PC-3 (cell line): Measurements from ENCODE around the gene APCDD1L. TPM values are rescaled to one million over a fixed set of nuclear protein-coding genes. Genes with fewer than 3 reads are reported as not detected.

Source experiments
- ATAC-seq: fragments of 200-7000 bp; cut with Tn5 transposase; 2 replicates; pipeline ENCODE4 v1.9.1; 2020; ENCODE audit warnings: mild to moderate bottlenecking, moderate library complexity
- BruUV-seq: library from RNA; stranded (reverse); fragments of 400-500 nt; replicated peaks from 2 replicates; lab custom pipeline; 2021; lab: Mats Ljungman, UMichigan
- CTCF ChIA-PET: fragments of 300-600 bp; sonication (Branson Sonifier 250); formaldehyde crosslinking; loops from one replicate; lab custom pipeline; 2022; ENCODE audit warnings: antibody characterized with exemption; lab: Charles Lee
- POLR2A ChIA-PET: fragments of 300-600 bp; sonication (Branson Sonifier 250); formaldehyde crosslinking; loops from one replicate; lab custom pipeline; 2022; ENCODE audit warnings: antibody characterized with exemption; ENCODE audit not compliant: unreplicated experiment; lab: Charles Lee
- DNase-seq: peaks from one replicate; pipeline ENCODE4 v3.0.0-alpha.2; 2015
- H2AFZ ChIP-seq: fragments of 300-600 bp; sonication (generic); 2 replicates; pipeline ENCODE4 v1.6.0; 2016; ENCODE audit warnings: antibody characterized with exemption, low read length
- H3F3A ChIP-seq: fragments of 300-600 bp; sonication (generic); one replicate; pipeline ENCODE4 v1.6.0; 2017; ENCODE audit warnings: antibody characterized with exemption, low read length, control low read depth, mild to moderate bottlenecking; ENCODE audit not compliant: unreplicated experiment
- H3K27ac ChIP-seq: fragments of 300-600 bp; sonication (generic); 2 replicates; pipeline ENCODE4 v1.5.1; 2016; ENCODE audit warnings: mild to moderate bottlenecking, low read length
- H3K27me3 ChIP-seq: fragments of 300-600 bp; sonication (generic); 2 replicates; pipeline ENCODE4 v1.6.1; 2016; ENCODE audit warnings: low read length, mixed read lengths
- H3K36me3 ChIP-seq: fragments of 300-600 bp; sonication (generic); 2 replicates; pipeline ENCODE4 v1.6.1; 2016; ENCODE audit warnings: low read depth, mixed run types, low read length, mixed read lengths
- H3K4me1 ChIP-seq: fragments of 300-600 bp; sonication (generic); 2 replicates; pipeline ENCODE4 v1.5.1; 2016; ENCODE audit warnings: low read length; ENCODE audit not compliant: insufficient read depth
- H3K4me2 ChIP-seq: fragments of 300-600 bp; sonication (generic); 2 replicates; pipeline ENCODE4 v1.6.0; 2016; ENCODE audit warnings: low read length
- H3K4me3 ChIP-seq: fragments of 300-600 bp; sonication (generic); 2 replicates; pipeline ENCODE4 v1.5.1; 2016; ENCODE audit warnings: mild to moderate bottlenecking, low read length, mixed read lengths
- H3K79me2 ChIP-seq: fragments of 300-600 bp; sonication (generic); 2 replicates; pipeline ENCODE4 v1.6.1; 2017; ENCODE audit warnings: low read length, mixed read lengths
- H3K9ac ChIP-seq: fragments of 300-600 bp; sonication (generic); 2 replicates; pipeline ENCODE4 v1.6.0; 2016; ENCODE audit warnings: mild to moderate bottlenecking, low read length
- H3K9me2 ChIP-seq: fragments of 300-600 bp; sonication (generic); replicated peaks from 2 replicates; pipeline ENCODE4 v1.6.1; 2016; ENCODE audit warnings: mixed run types, low read length, mixed read lengths
- H3K9me3 ChIP-seq: fragments of 300-600 bp; sonication (generic); 2 replicates; pipeline ENCODE4 v1.6.1; 2016; ENCODE audit warnings: low read length, mixed read lengths
- H4K20me1 ChIP-seq: fragments of 300-600 bp; sonication (generic); 2 replicates; pipeline ENCODE4 v1.6.1; 2016; ENCODE audit warnings: low read length, mixed read lengths
- EZH2 ChIP-seq: fragments of 300-600 bp; sonication (generic); IDR thresholded peaks from one replicate; pipeline ENCODE4 v1.6.1; 2017; ENCODE audit warnings: antibody characterized with exemption, mild to moderate bottlenecking, low read length; ENCODE audit not compliant: unreplicated experiment
- EZH2phosphoT487 ChIP-seq: fragments of 300-600 bp; sonication (generic); IDR thresholded peaks from 2 replicates; pipeline ENCODE4 v1.6.1; 2018; ENCODE audit warnings: mild to moderate bottlenecking, antibody characterized with exemption, low read length, borderline replicate concordance
- intact Hi-C: fragments of 100-400 bp; cut with micrococcal nuclease; formaldehyde crosslinking; loops from 2 replicates; pipeline ENCODE4 v1.9.0; 2023
- total RNA-seq: library from RNA; depleted of rRNA; stranded (reverse); fragments of >200 nt; gene quantifications from 2 replicates; pipeline ENCODE4 v1.2.3, GENCODE V29; 2014
- TF ChIP-seq, protein P1 (sequence below): fragments of 300-600 bp; sonication (generic); conservative IDR thresholded peaks from 2 replicates; pipeline ENCODE4 v1.5.1; 2017; ENCODE audit warnings: antibody characterized with exemption, low read depth, mild to moderate bottlenecking, low read length

APCDD1L gene
- total RNA-seq, 1 experiment from 2014 or later = 2.0 TPM

GRCh38 chr20:58436868-58437645 lies 78.1 kb downstream of the APCDD1L start:
- Histone ChIP-seq H3K27ac (no peak overlapping the region), H3F3A (no peaks in the 10 kb centered on the region), H3K4me2 (no peak overlapping the region), H3K9ac (no peak overlapping the region), H4K20me1 (peaks cover 7% of the 10 kb centered on the region; the same call in 1 of the 2 replicates), H3K36me3 (peaks cover 29% of the 10 kb centered on the region; the same call in 1 of the 2 replicates), H3K4me3 (no peak overlapping the region), H2AFZ (no peak overlapping the region), H3K9me2 (no peaks in the 10 kb centered on the region), H3K79me2 (peaks cover 92% of the 10 kb centered on the region), H3K4me1 (peaks cover 9% of the 10 kb centered on the region; the same call in 1 of the 2 replicates), H3K9me3 (no peaks in the 10 kb centered on the region), H3K27me3 (no peaks in the 10 kb centered on the region)
- intact Hi-C loops = no loop called here
- no TSS peak for BruUV-seq
- no peak for ATAC-seq
- TF ChIP-seq EZH2phosphoT487 (no peak), EZH2 (no peak)
- TF ChIP-seq, protein P1, sequence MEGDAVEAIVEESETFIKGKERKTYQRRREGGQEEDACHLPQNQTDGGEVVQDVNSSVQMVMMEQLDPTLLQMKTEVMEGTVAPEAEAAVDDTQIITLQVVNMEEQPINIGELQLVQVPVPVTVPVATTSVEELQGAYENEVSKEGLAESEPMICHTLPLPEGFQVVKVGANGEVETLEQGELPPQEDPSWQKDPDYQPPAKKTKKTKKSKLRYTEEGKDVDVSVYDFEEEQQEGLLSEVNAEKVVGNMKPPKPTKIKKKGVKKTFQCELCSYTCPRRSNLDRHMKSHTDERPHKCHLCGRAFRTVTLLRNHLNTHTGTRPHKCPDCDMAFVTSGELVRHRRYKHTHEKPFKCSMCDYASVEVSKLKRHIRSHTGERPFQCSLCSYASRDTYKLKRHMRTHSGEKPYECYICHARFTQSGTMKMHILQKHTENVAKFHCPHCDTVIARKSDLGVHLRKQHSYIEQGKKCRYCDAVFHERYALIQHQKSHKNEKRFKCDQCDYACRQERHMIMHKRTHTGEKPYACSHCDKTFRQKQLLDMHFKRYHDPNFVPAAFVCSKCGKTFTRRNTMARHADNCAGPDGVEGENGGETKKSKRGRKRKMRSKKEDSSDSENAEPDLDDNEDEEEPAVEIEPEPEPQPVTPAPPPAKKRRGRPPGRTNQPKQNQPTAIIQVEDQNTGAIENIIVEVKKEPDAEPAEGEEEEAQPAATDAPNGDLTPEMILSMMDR = no peak
- CTCF ChIA-PET = interaction anchor here (0.7 kb wide), 1 partner anchor 8 kb away, joined by 3 read pairs; no protein-coding TSS in a partner anchor
- POLR2A ChIA-PET = no interaction called here
- DNase-seq = peak; percentile 36

DNA sequence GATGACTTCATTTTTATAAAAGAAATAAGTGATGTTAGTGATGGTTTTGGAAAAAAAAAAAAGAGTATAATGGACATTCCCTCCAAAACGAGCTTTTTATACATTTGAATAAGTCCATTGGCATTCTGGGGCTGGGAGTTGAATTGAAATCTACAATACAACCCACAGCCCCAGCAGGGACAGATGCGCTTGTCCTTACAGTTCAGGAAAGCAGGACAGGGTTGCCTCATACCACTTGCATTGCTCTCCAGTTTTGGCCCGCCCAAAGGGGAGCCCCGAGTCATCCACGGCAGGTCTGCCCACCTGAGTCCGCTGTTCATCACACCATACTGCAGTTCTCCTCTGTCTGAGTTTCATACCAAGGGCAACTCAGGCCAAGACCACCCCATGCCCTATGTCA lies 80.0 kb downstream of the APCDD1L start:
- no TSS peak for BruUV-seq
- H3K9ac ChIP-seq = no peak overlapping the region
- no peaks in the 10 kb centered on the region for H3K9me3 ChIP-seq
- no peaks in the 10 kb centered on the region for H3K9me2 ChIP-seq
- DNase-seq (no peak), ATAC-seq (no peak)
- POLR2A ChIA-PET = no interaction called here
- no peaks in the 10 kb centered on the region for H3F3A ChIP-seq
- no peaks in the 10 kb centered on the region for H3K27me3 ChIP-seq
- peaks cover 17% of the 10 kb centered on the region; the same call in 1 of the 2 replicates for H4K20me1 ChIP-seq
- peaks cover 9% of the 10 kb centered on the region; the same call in 1 of the 2 replicates for H3K4me1 ChIP-seq
- H3K4me2 ChIP-seq = no peak overlapping the region
- H3K36me3 ChIP-seq = peaks cover 31% of the 10 kb centered on the region; the same call in 1 of the 2 replicates
- no peak overlapping the region for H3K27ac ChIP-seq
- TF ChIP-seq EZH2phosphoT487 (no peak), EZH2 (no peak)
- TF ChIP-seq, protein P1 = no peak
- CTCF ChIA-PET = interaction anchor here (0.5 kb wide), 1 partner anchor 301 kb away, joined by 4 read pairs; no protein-coding TSS in a partner anchor
- peaks cover 97% of the 10 kb centered on the region for H3K79me2 ChIP-seq
- H3K4me3 ChIP-seq = no peak overlapping the region
- no peak overlapping the region for H2AFZ ChIP-seq
- intact Hi-C loops = no loop called here

GRCh38 chr20:58434326-58434725 lies 80.9 kb downstream of the APCDD1L start:
- ChIA-PET POLR2A (interaction anchor here (0.6 kb wide), 1 partner anchor 45 kb away, joined by 4 read pairs; the partner anchor contains the start of gene VAPB), CTCF (interaction anchor here (0.6 kb wide), 1 partner anchor 96 kb away, joined by 4 read pairs; no protein-coding TSS in a partner anchor)
- TF ChIP-seq, protein P1 = no peak
- no peak for TF ChIP-seq EZH2phosphoT487
- no peak for TF ChIP-seq EZH2
- H3K79me2 ChIP-seq = peaks cover 97% of the 10 kb centered on the region
- H3K27me3 ChIP-seq = no peaks in the 10 kb centered on the region
- no peak overlapping the region for H3K4me3 ChIP-seq
- peaks cover 9% of the 10 kb centered on the region; the same call in 1 of the 2 replicates for H3K4me1 ChIP-seq
- intact Hi-C loops = no loop called here
- H3K4me2 ChIP-seq = no peak overlapping the region
- H2AFZ ChIP-seq = no peak overlapping the region
- ATAC-seq (no peak), DNase-seq (no peak)
- no peaks in the 10 kb centered on the region for H3K9me2 ChIP-seq
- peaks cover 19% of the 10 kb centered on the region; the same call in 1 of the 2 replicates for H4K20me1 ChIP-seq
- no peaks in the 10 kb centered on the region for H3F3A ChIP-seq
- no peaks in the 10 kb centered on the region for H3K9me3 ChIP-seq
- H3K36me3 ChIP-seq = peaks cover 36% of the 10 kb centered on the region; the same call in 1 of the 2 replicates
- H3K9ac ChIP-seq = no peak overlapping the region
- H3K27ac ChIP-seq = no peak overlapping the region
- BruUV-seq = no TSS peak
